Lower leg skin (tissue), 4 donors: ENCODE data around the gene HSPA8. TPM values are rescaled to one million over a fixed set of nuclear protein-coding genes. Genes with fewer than 3 reads are reported as not detected.

Experiments used
- DNase-seq, 2 donors: peaks; one replicate each; pipeline ENCODE4 v3.0.0-alpha.2; 2019; ENCODE audit warnings: low spot score in 2 of 2
- H3K4me3 ChIP-seq: fragments of 200-600 bp; sonication (generic); 2 replicates; pipeline ENCODE4 v1.5.1; 2017; ENCODE audit warnings: mild to moderate bottlenecking, low read depth; ENCODE audit not compliant: poor library complexity, severe bottlenecking
- POLR2A ChIP-seq, 2 donors: fragments of 450-650 bp; IDR thresholded peaks; one replicate each; pipeline ENCODE4 v1.6.1; 2016 to 2017; ENCODE audit warnings: antibody characterized with exemption in 2 of 2, mild to moderate bottlenecking in 1 of 2, moderate library complexity in 1 of 2
- WGBS, 2 donors: methylation state at CpG; one replicate each; pipeline ENCODE4 v1.1.5; 2018; 5-methylcytosine and 5-hydroxymethylcytosine counted together
- intact Hi-C: fragments of 100-400 bp; cut with DNase I; formaldehyde crosslinking; loops from one replicate; pipeline ENCODE4 v1.15.0; 2023; ENCODE audit warnings: low total_unique reads
- total RNA-seq, 4 donors: library from RNA; depleted of rRNA; stranded (reverse); fragments of >200 nt; gene quantifications; one replicate each; pipeline ENCODE4 v1.1.0, GENCODE V29; 2016
- TF ChIP-seq, protein P1 (sequence below), 3 donors: fragments of 450-650 bp; IDR thresholded peaks; one replicate each; pipeline ENCODE4 v1.5.1; 2016; ENCODE audit warnings: antibody characterized with exemption in 3 of 3, mild to moderate bottlenecking in 3 of 3, moderate library complexity in 2 of 3

HSPA8 gene
- total RNA-seq, 4 donors from 2014 or later: 202 to 485 (median 346) TPM

DNA sequence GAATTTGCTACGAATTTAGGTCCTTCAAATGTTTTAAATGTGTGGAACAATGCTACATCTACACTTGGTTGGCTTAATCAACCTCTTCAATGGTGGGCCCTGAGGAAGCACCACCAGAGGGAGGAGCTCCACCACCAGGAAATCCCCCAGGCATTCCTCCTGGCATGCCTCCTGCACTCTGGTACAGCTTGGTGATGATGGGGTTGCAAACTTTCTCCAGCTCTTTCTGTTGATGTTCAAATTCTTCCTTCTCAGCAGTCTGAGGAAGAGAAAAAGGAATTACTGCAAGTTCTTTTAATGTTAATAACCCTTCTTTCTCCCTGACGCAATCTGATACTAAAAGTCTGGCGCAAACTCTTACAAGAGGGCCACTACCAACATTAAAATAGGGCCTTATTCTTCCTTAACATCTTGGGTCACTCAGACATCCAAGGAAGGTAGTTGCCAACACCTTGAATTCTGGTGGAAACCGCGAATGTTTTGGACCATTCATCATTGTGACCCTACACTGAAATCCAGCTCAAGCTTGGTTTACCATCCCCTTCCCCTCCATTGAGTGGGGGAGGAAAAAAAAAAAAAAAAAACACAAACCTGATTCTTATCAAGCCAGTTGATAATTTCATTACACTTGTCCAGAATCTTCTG is 4.2 kb downstream of the HSPA8 start:
- DNase-seq: no peak
- TF ChIP-seq, protein P1, sequence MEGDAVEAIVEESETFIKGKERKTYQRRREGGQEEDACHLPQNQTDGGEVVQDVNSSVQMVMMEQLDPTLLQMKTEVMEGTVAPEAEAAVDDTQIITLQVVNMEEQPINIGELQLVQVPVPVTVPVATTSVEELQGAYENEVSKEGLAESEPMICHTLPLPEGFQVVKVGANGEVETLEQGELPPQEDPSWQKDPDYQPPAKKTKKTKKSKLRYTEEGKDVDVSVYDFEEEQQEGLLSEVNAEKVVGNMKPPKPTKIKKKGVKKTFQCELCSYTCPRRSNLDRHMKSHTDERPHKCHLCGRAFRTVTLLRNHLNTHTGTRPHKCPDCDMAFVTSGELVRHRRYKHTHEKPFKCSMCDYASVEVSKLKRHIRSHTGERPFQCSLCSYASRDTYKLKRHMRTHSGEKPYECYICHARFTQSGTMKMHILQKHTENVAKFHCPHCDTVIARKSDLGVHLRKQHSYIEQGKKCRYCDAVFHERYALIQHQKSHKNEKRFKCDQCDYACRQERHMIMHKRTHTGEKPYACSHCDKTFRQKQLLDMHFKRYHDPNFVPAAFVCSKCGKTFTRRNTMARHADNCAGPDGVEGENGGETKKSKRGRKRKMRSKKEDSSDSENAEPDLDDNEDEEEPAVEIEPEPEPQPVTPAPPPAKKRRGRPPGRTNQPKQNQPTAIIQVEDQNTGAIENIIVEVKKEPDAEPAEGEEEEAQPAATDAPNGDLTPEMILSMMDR (IDR thresholded peaks at IDR 0.05): no peak
- TF ChIP-seq POLR2A (IDR thresholded peaks at IDR 0.05): no peak
- 67 to 71% methylated on average over 5 of the region's 5 CpGs for WGBS, 2 donors
- intact Hi-C loops: no loop called here
- H3K4me3 ChIP-seq: no peak overlapping the region

DNA sequence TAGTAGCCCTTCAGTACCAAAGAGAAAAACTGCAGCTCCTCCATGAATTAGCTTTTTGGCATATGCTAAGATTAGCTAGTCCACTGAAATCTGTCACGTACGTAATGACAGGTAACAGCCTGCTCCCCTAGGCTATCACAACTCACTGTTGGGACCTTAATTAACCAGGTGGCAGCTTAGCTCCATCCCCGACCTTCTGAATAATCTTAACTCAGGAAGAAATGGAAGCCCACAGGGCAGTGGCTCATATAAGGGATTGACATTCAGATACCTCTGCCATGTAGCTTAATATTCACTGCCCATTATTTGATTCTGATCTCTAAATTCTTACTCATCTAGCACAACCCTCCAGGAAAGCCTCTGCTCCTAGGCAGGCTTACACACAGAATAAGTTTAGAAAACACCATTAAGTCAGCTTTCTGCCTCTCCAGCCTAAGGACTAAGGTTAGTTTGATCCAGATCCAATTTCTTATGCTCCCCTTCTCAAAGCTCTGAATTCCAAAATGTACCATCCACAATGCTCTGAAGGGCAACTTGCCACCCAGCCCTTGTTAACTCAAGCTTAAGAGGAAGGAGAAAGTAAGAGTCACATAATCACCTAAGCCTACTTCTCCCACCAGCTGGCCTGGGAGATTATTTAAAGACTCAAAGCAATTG is 5.0 kb downstream of the HSPA8 start:
- WGBS, 2 donors: 51 to 53% methylated on average over 3 of the region's 3 CpGs
- intact Hi-C loops: no loop called here
- TF ChIP-seq, protein P1 (IDR thresholded peaks at IDR 0.05): no peak
- TF ChIP-seq POLR2A (IDR thresholded peaks at IDR 0.05): no peak
- H3K4me3 ChIP-seq: no peak overlapping the region
- DNase-seq: no peak

DNA sequence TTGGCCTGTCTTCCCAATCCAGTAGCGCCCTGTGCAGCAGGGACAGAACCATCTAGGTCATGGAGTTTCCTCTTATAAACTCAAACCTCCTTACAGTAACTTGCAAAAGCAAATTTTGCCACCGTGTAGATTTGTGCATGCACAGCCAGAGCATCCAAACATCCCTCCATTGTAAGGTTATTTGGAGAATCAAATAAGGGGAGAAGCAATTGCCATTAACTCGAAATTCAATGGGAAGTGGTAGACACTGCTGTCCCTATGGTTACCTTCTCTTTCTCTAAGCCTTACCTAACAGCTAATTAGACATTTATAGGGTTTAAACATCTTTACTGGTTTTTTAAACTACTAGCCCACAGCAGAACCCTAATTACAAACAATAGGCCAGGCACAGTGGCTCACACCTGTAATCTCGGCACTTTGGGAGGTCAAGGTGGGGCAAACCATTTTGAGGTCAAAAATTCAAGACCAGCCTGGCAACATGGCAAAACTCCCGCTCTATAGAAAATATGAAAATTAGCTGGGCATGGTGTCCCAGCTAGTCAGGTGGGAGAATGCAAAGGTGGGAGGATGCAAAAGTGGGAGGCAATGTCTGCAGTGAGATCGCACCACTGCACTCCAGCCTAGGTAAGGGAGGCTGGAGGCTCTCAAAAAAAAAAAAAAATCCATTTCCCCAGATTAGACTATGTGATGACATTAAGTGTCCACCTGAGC is 6.6 kb downstream of the HSPA8 start:
- H3K4me3 ChIP-seq: no peak overlapping the region
- intact Hi-C loops: no loop called here
- WGBS, 2 donors: 59 to 67% methylated on average over 6 of the region's 6 CpGs
- TF ChIP-seq POLR2A (IDR thresholded peaks at IDR 0.05): no peak
- TF ChIP-seq, protein P1 (IDR thresholded peaks at IDR 0.05): no peak
- no peak for DNase-seq

DNA sequence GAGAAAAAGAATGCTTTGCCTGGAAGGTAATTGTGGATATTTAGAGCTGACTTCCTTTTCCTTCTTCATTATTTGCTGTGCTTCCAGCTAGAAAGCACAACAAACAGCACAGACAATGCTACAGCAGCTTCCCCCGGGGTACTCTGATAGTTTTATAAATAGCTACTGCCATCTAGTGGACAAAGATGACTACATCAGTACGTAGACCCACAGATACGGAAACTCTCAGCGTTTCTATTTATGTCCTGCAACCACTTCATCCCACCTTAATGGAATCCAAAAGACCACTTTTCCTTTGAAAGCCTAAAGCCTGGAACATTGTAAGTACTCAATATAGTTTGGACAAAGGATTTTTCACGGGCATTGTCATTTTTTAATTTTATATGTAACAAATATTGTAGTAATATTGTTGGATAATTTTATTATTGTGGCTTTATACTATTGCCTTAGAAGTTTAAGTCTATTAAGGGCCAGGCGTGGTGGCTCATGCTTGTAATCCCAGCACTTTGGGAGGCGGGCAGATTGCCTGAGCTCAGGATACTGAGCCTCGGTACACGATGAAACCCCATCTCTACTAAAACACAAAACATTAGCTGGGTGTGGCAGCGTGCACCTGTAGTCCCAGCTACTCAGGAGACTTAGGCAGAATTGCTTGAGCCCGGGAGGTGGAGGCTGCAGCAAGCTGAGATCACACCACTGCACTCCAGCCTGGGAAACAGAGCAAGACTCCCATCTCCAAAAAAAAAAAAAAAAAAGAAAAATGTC is 7.5 kb downstream of the HSPA8 start:
- WGBS, 2 donors: 22 to 26% methylated on average over 11 of the region's 11 CpGs
- intact Hi-C loops: no loop called here
- no peak overlapping the region for H3K4me3 ChIP-seq
- TF ChIP-seq, protein P1 (IDR thresholded peaks at IDR 0.05): peak in 1 of 3 donors; percentile 22
- no peak for TF ChIP-seq POLR2A (IDR thresholded peaks at IDR 0.05)
- DNase-seq: no peak

DNA sequence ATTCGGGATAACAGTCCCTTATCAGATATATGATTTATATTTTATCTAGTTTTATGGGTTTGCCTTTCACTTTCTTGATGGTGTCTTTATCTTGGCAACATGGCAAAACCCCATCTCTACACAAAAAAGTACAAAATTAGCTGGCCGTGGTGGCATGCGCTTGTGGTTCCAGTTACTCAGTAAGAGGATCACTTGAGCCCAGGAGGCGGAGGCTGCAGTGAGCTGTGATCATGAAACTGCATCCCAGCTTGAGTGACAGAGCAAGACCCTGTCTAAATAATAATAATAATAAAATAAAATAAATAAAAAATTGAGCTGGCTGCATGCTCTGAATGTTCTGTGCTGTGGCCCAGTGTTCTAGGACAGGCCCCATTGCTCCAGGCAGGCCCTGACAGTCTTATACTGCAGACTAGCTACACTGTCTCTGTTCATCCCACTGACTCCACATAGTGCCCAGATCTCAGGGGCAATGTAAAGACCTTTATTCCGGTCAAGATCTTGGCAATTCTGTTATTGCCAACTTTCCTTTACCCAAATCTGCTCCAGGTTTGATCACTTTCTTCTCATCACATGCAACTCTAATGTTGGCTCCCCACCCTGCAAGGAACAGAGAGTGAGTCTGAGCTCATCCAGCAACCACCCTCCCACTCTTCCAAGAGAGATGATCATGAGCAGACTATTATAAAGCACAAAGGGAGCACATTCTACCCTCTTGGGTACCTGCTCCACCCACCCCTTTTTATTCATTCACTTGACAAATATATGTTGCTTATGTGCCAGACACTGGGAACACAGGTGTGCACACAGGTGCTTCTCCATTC is 8.8 kb downstream of the HSPA8 start:
- H3K4me3 ChIP-seq: no peak overlapping the region
- TF ChIP-seq, protein P1 (IDR thresholded peaks at IDR 0.05): no peak
- TF ChIP-seq POLR2A (IDR thresholded peaks at IDR 0.05): no peak
- intact Hi-C loops: no loop called here
- WGBS, 2 donors: 76 to 89% methylated on average over 5 of the region's 5 CpGs
- DNase-seq: no peak
